T-helper 17 cell (primary cell): Measurements from ENCODE around the gene RRP8. TPM values are rescaled to one million over a fixed set of nuclear protein-coding genes. Genes with fewer than 3 reads are reported as not detected.

Experiments
- ATAC-seq: fragments of 150-1000 bp; cut with Tn5 transposase; 2 replicates; pipeline ENCODE4 v1.10.0; 2021; ENCODE audit warnings: mild to moderate bottlenecking, moderate library complexity
- DNase-seq, 3 donors: peaks; one replicate each; pipeline versions ENCODE4 v3.0.0 to v3.0.0-alpha.2; 2020 to 2021
- H3K9me3 ChIP-seq: one replicate; pipeline ENCODE4 v1.7.0; 2013; ENCODE audit warnings: low read length, mild to moderate bottlenecking; ENCODE audit not compliant: control insufficient read depth, poor library complexity, severe bottlenecking
- H3K27ac Mint-ChIP-seq: one replicate; pipeline ENCODE4 v1.8.0; 2022; ENCODE audit warnings: mild to moderate bottlenecking, moderate library complexity, mixed read lengths
- H3K27me3 Mint-ChIP-seq: one replicate; pipeline ENCODE4 v1.8.0; 2022; ENCODE audit warnings: mixed read lengths
- H3K36me3 Mint-ChIP-seq: one replicate; pipeline ENCODE4 v1.8.0; 2022; ENCODE audit warnings: low read depth, mixed read lengths
- H3K4me1 Mint-ChIP-seq: one replicate; pipeline ENCODE4 v1.8.0; 2022; ENCODE audit warnings: mild to moderate bottlenecking, mixed read lengths
- H3K4me3 Mint-ChIP-seq: one replicate; pipeline ENCODE4 v1.8.0; 2022; ENCODE audit warnings: mild to moderate bottlenecking, moderate library complexity, mixed read lengths
- total RNA-seq, 4 donors: library from RNA in 2 of 4; stranded (reverse) in 2 of 4; gene quantifications; one replicate each; pipeline ENCODE4 v1.2.3 and lab custom pipeline; 2022 to 2026

The RRP8 gene
- total RNA-seq, 2 donors from 2014 or later: 18.5 to 26.7 TPM

GRCh38 chr11:6557063-6557462 is 46.4 kb downstream of the RRP8 start:
- H3K4me3 Mint-ChIP-seq: no peak overlapping the region
- ATAC-seq (no peak), DNase-seq (no peak)
- no peak overlapping the region for H3K27ac Mint-ChIP-seq
- H3K27me3 Mint-ChIP-seq: no peaks in the 10 kb centered on the region
- no peaks in the 10 kb centered on the region for H3K9me3 ChIP-seq
- H3K4me1 Mint-ChIP-seq: peaks cover 4% of the 10 kb centered on the region
- no peaks in the 10 kb centered on the region for H3K36me3 Mint-ChIP-seq

- no peak overlapping the region for H3K27ac Mint-ChIP-seq
- no peaks in the 10 kb centered on the region for H3K9me3 ChIP-seq
- H3K27me3 Mint-ChIP-seq: no peaks in the 10 kb centered on the region
- no peak overlapping the region for H3K4me3 Mint-ChIP-seq
- peaks cover 4% of the 10 kb centered on the region for H3K4me1 Mint-ChIP-seq
- DNase-seq (no peak), ATAC-seq (no peak)
- H3K36me3 Mint-ChIP-seq: no peaks in the 10 kb centered on the region
Observed at GRCh38 chr11:6556139-6556949, 47.1 kb downstream of the RRP8 start.

GRCh38 chr11:6554828-6555706 is 48.3 kb downstream of the RRP8 start:
- peak overlapping the region; percentile 60 for H3K27ac Mint-ChIP-seq
- H3K4me1 Mint-ChIP-seq: peaks cover 4% of the 10 kb centered on the region
- H3K4me3 Mint-ChIP-seq: no peak overlapping the region
- no peak for DNase-seq
- H3K36me3 Mint-ChIP-seq: no peaks in the 10 kb centered on the region
- H3K9me3 ChIP-seq: no peaks in the 10 kb centered on the region
- ATAC-seq: no peak
- no peaks in the 10 kb centered on the region for H3K27me3 Mint-ChIP-seq

- H3K4me1 Mint-ChIP-seq: no peaks in the 10 kb centered on the region
- ATAC-seq (no peak), DNase-seq (no peak)
- no peak overlapping the region for H3K4me3 Mint-ChIP-seq
- no peaks in the 10 kb centered on the region for H3K36me3 Mint-ChIP-seq
- H3K9me3 ChIP-seq: no peaks in the 10 kb centered on the region
- H3K27me3 Mint-ChIP-seq: no peaks in the 10 kb centered on the region
- H3K27ac Mint-ChIP-seq: no peak overlapping the region
Observed at GRCh38 chr11:6553634-6554033, 49.8 kb downstream of the RRP8 start.

- no peaks in the 10 kb centered on the region for H3K27me3 Mint-ChIP-seq
- ATAC-seq (no peak), DNase-seq (no peak)
- H3K4me3 Mint-ChIP-seq: no peak overlapping the region
- H3K4me1 Mint-ChIP-seq: no peaks in the 10 kb centered on the region
- peaks cover 2% of the 10 kb centered on the region for H3K36me3 Mint-ChIP-seq
- no peaks in the 10 kb centered on the region for H3K9me3 ChIP-seq
- H3K27ac Mint-ChIP-seq: no peak overlapping the region
Observed at GRCh38 chr11:6548641-6549040, 54.8 kb downstream of the RRP8 start.

GRCh38 chr11:6548121-6548520 is 55.3 kb downstream of the RRP8 start:
- DNase-seq: no peak
- Mint-ChIP-seq H3K27ac (no peak overlapping the region), H3K4me3 (no peak overlapping the region), H3K27me3 (no peaks in the 10 kb centered on the region), H3K4me1 (peaks cover under 1% of the 10 kb centered on the region), H3K36me3 (peaks cover 2% of the 10 kb centered on the region)
- H3K9me3 ChIP-seq: no peaks in the 10 kb centered on the region
- no peak for ATAC-seq

- H3K27me3 Mint-ChIP-seq: no peaks in the 10 kb centered on the region
- ATAC-seq (no peak), DNase-seq (no peak)
- no peaks in the 10 kb centered on the region for H3K9me3 ChIP-seq
- H3K4me1 Mint-ChIP-seq: peaks cover 9% of the 10 kb centered on the region
- no peak overlapping the region for H3K4me3 Mint-ChIP-seq
- H3K27ac Mint-ChIP-seq: no peak overlapping the region
- peaks cover 2% of the 10 kb centered on the region for H3K36me3 Mint-ChIP-seq
Observed at GRCh38 chr11:6547177-6547576, 56.2 kb downstream of the RRP8 start.

- no peak for DNase-seq
- no peak overlapping the region for H3K27ac Mint-ChIP-seq
- H3K27me3 Mint-ChIP-seq: no peaks in the 10 kb centered on the region
- no peak for ATAC-seq
- H3K4me3 Mint-ChIP-seq: no peak overlapping the region
- peaks cover 2% of the 10 kb centered on the region for H3K36me3 Mint-ChIP-seq
- H3K4me1 Mint-ChIP-seq: peaks cover 9% of the 10 kb centered on the region
- H3K9me3 ChIP-seq: no peaks in the 10 kb centered on the region
Observed at GRCh38 chr11:6546735-6547134, 56.7 kb downstream of the RRP8 start.

GRCh38 chr11:6545917-6546605 is 57.4 kb downstream of the RRP8 start:
- peaks cover 2% of the 10 kb centered on the region for H3K36me3 Mint-ChIP-seq
- H3K9me3 ChIP-seq: no peaks in the 10 kb centered on the region
- DNase-seq (no peak), ATAC-seq (no peak)
- no peaks in the 10 kb centered on the region for H3K27me3 Mint-ChIP-seq
- H3K27ac Mint-ChIP-seq: no peak overlapping the region
- H3K4me1 Mint-ChIP-seq: peaks cover 14% of the 10 kb centered on the region
- no peak overlapping the region for H3K4me3 Mint-ChIP-seq

Other genes starting within 250 kb of the RRP8 start
- gene SMPD1, start 213.1 kb downstream of the RRP8 start, total RNA-seq: 10 to 100 TPM; 25.3 to 32.9 TPM
- gene APBB1, start 184.5 kb downstream of the RRP8 start, total RNA-seq: 10 to 100 TPM; 60.0 to 63.3 TPM
- gene HPX, start 162.6 kb downstream of the RRP8 start, total RNA-seq: under 1 TPM; 0.47 to 0.86 TPM
- gene TRIM3, start 129.7 kb downstream of the RRP8 start, total RNA-seq: 10 to 100 TPM; 14.2 to 21.4 TPM
- gene ARFIP2, start 122.3 kb downstream of the RRP8 start, total RNA-seq: 10 to 100 TPM; 53.3 to 58.6 TPM
- 10 to 100 TPM; 44.5 to 52.3 TPM for gene TIMM10B, start 122.1 kb downstream of the RRP8 start, total RNA-seq
- 10 to 100 TPM; 27.5 to 39.9 TPM for gene DNHD1, start 106.3 kb downstream of the RRP8 start, total RNA-seq
- 10 to 100 TPM; 70.2 to 70.6 TPM for gene ILK, start 158 bp upstream of the RRP8 start, total RNA-seq
- 100 to 1,000 TPM; 124 to 132 TPM for gene TAF10, start 8.6 kb upstream of the RRP8 start, total RNA-seq
- 10 to 100 TPM; 77.1 to 84.6 TPM for gene TPP1, start 15.8 kb upstream of the RRP8 start, total RNA-seq
- 1 to 10 TPM; 1.8 to 8.0 TPM for gene DCHS1, start 52.2 kb upstream of the RRP8 start, total RNA-seq
- gene MRPL17, start 79.7 kb upstream of the RRP8 start, total RNA-seq: 10 to 100 TPM; 10.9 TPM
- not detected for gene OR2AG2, start 168.4 kb upstream of the RRP8 start, total RNA-seq
- not detected for gene OR2AG1, start 179.4 kb upstream of the RRP8 start, total RNA-seq
- not detected for gene OR6A2, start 196.1 kb upstream of the RRP8 start, total RNA-seq
- gene OR10A5, start 242.1 kb upstream of the RRP8 start, total RNA-seq: not detected